Measurements from ENCODE around the gene NEDD4L. TPM values are rescaled to one million over a fixed set of nuclear protein-coding genes. Genes with fewer than 3 reads are reported as not detected.

Gene NEDD4L
- total RNA-seq, 2 experiments from 2014 or later, result 11.2 to 13.7 TPM

DNA sequence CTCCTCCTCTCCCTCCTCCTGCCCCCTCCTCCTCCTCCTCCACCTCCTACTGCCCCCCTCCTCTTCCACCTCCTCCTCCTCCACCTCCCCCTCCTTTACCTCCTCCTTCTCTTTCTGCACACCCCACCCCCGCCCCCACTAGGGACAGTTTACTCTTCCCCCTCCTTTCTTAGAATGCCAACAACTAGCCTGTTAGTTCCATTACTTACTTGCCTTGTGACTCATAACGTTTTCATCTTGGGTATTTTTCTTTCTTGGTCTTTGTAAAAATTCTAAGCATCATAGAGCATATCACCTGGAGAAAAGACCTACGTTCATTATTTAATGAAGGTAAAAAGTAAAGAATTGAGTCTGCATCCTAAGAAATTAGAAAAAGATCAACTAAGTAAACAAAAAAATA is 165.3 kb downstream of the NEDD4L start:
- TF ChIP-seq, protein P1, sequence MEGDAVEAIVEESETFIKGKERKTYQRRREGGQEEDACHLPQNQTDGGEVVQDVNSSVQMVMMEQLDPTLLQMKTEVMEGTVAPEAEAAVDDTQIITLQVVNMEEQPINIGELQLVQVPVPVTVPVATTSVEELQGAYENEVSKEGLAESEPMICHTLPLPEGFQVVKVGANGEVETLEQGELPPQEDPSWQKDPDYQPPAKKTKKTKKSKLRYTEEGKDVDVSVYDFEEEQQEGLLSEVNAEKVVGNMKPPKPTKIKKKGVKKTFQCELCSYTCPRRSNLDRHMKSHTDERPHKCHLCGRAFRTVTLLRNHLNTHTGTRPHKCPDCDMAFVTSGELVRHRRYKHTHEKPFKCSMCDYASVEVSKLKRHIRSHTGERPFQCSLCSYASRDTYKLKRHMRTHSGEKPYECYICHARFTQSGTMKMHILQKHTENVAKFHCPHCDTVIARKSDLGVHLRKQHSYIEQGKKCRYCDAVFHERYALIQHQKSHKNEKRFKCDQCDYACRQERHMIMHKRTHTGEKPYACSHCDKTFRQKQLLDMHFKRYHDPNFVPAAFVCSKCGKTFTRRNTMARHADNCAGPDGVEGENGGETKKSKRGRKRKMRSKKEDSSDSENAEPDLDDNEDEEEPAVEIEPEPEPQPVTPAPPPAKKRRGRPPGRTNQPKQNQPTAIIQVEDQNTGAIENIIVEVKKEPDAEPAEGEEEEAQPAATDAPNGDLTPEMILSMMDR (IDR thresholded peaks at IDR 0.05), result no peak
- no peak overlapping the region for H3K4me3 ChIP-seq (ENCODE audit: low read length)
- no peak overlapping the region for H3K4me3 Mint-ChIP-seq
- H3K9me3 Mint-ChIP-seq, result no peaks in the 10 kb centered on the region
- no peaks in the 10 kb centered on the region for H3K36me3 ChIP-seq (ENCODE audit: insufficient read depth, low read length)
- CTCF ChIA-PET, result no interaction called here
- intact Hi-C loops (cut with DNase I, micrococcal nuclease), result loop anchor here in 1 of 2 experiments (10.0 kb wide), 1 partner anchor 285 kb away; no protein-coding TSS in a partner anchor
- DNase-seq (no peak), ATAC-seq (ENCODE audit: poor library complexity) (no peak)
- H3K9me3 ChIP-seq (ENCODE audit: control insufficient read depth in 1 of 2, insufficient read depth in 1 of 2, low read length in 2 of 2), result no peaks in the 10 kb centered on the region
- H3K36me3 Mint-ChIP-seq (ENCODE audit: low read depth), result no peaks in the 10 kb centered on the region
- H3K4me1 ChIP-seq (ENCODE audit: insufficient read depth, low read length), result peaks cover 10% of the 10 kb centered on the region
- no peaks in the 10 kb centered on the region for H3K27me3 ChIP-seq (ENCODE audit: control insufficient read depth in 1 of 2, insufficient read depth in 2 of 2, low read length in 2 of 2)
- H3K27ac ChIP-seq (ENCODE audit: low read depth in 1 of 2, low read length in 2 of 2), result no peak overlapping the region
- H3K27me3 Mint-ChIP-seq, result peaks cover 18% of the 10 kb centered on the region
- H3K4me1 Mint-ChIP-seq (ENCODE audit: low read depth), result peaks cover 14% of the 10 kb centered on the region
- no peak overlapping the region for H3K27ac Mint-ChIP-seq
- POLR2A ChIA-PET, result no interaction called here

GRCh38 chr18:58211510-58211909 is 167.5 kb downstream of the NEDD4L start:
- H3K4me3 Mint-ChIP-seq, result no peak overlapping the region
- H3K36me3 Mint-ChIP-seq (ENCODE audit: low read depth), result no peaks in the 10 kb centered on the region
- intact Hi-C loops (cut with DNase I, micrococcal nuclease), result no loop called here
- Histone ChIP-seq H3K9me3 (ENCODE audit: control insufficient read depth in 1 of 2, insufficient read depth in 1 of 2, low read length in 2 of 2) (no peaks in the 10 kb centered on the region), H3K27me3 (ENCODE audit: control insufficient read depth in 1 of 2, insufficient read depth in 2 of 2, low read length in 2 of 2) (no peaks in the 10 kb centered on the region), H3K4me1 (ENCODE audit: insufficient read depth, low read length) (peaks cover 10% of the 10 kb centered on the region), H3K36me3 (ENCODE audit: insufficient read depth, low read length) (no peaks in the 10 kb centered on the region), H3K4me3 (ENCODE audit: low read length) (no peak overlapping the region), H3K27ac (ENCODE audit: low read depth in 1 of 2, low read length in 2 of 2) (no peak overlapping the region)
- no peak for ATAC-seq (ENCODE audit: poor library complexity)
- TF ChIP-seq, protein P1 (IDR thresholded peaks at IDR 0.05), result no peak
- no peaks in the 10 kb centered on the region for H3K9me3 Mint-ChIP-seq
- H3K4me1 Mint-ChIP-seq (ENCODE audit: low read depth), result peaks cover 18% of the 10 kb centered on the region
- H3K27ac Mint-ChIP-seq, result no peak overlapping the region
- peaks cover 21% of the 10 kb centered on the region for H3K27me3 Mint-ChIP-seq
- no peak for DNase-seq
- POLR2A ChIA-PET, result no interaction called here
- CTCF ChIA-PET, result no interaction called here

DNA sequence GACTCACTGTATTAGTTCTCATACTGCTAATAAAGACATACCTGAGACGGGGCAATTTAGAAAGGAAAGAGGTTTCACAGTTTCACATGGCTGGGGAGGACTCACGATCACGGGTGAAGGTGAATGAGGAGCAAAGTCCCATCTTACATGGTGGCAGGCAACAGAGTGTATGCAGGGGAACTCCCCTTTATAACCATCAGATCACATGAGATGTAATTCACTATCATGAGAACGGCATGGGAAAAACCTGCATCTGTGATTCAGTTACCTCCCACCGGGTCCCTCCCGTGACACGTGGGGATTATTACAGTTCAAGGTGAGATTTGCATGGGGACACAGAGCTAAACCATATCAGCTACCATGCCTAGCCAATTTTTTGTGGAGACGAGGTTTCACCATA is 168.2 kb downstream of the NEDD4L start:
- ChIA-PET CTCF (no interaction called here), POLR2A (no interaction called here)
- H3K27ac Mint-ChIP-seq, result no peak overlapping the region

More for the DNA sequence above, 168.2 kb downstream of the NEDD4L start:
- H3K9me3 Mint-ChIP-seq, result no peaks in the 10 kb centered on the region
- no peak overlapping the region for H3K27ac ChIP-seq (ENCODE audit: low read depth in 1 of 2, low read length in 2 of 2)
- peaks cover 18% of the 10 kb centered on the region for H3K4me1 Mint-ChIP-seq (ENCODE audit: low read depth)
- DNase-seq (peak in 2 of 14 experiments; percentile 16 to 38), ATAC-seq (ENCODE audit: poor library complexity) (no peak)
- H3K27me3 Mint-ChIP-seq, result peaks cover 21% of the 10 kb centered on the region
- H3K27me3 ChIP-seq (ENCODE audit: control insufficient read depth in 1 of 2, insufficient read depth in 2 of 2, low read length in 2 of 2), result no peaks in the 10 kb centered on the region
- TF ChIP-seq, protein P1 (IDR thresholded peaks at IDR 0.05), result no peak
- H3K4me3 Mint-ChIP-seq, result no peak overlapping the region
- intact Hi-C loops (cut with DNase I, micrococcal nuclease), result no loop called here
- H3K4me1 ChIP-seq (ENCODE audit: insufficient read depth, low read length), result peaks cover 10% of the 10 kb centered on the region
- H3K36me3 Mint-ChIP-seq (ENCODE audit: low read depth), result no peaks in the 10 kb centered on the region
- no peak overlapping the region for H3K4me3 ChIP-seq (ENCODE audit: low read length)
- H3K36me3 ChIP-seq (ENCODE audit: insufficient read depth, low read length), result no peaks in the 10 kb centered on the region
- H3K9me3 ChIP-seq (ENCODE audit: control insufficient read depth in 1 of 2, insufficient read depth in 1 of 2, low read length in 2 of 2), result no peaks in the 10 kb centered on the region

Data from CD4-positive, alpha-beta T cell (primary cell).